Stimulated activated CD4-positive, alpha-beta T cell treated with anti-CD3 and anti-CD28 coated beads, Interleukin-12 subunit alpha, Interleukin-12 subunit beta, amount 100 ng/mL, for 24 hours (primary cell): ENCODE measurements around the gene ZWILCH.
"Not testable (repeated sequence)": the region's sequence is repeated elsewhere in the genome, so short reads cannot be mapped to it uniquely, and the experiment has no call there.

Experiments
- DNase-seq, 2 experiments: peaks; one replicate each; pipeline ENCODE4 v3.0.0-alpha.2; 2020; ENCODE audit warnings: low read depth in 2 of 2

Gene ZWILCH

GRCh38 chr15:66581972-66582537 lies 76.9 kb downstream of the ZWILCH start:
- DNase-seq = no peak

GRCh38 chr15:66586155-66586976 lies 81.2 kb downstream of the ZWILCH start:
- DNase-seq = no peak

GRCh38 chr15:66587020-66587419 lies 81.9 kb downstream of the ZWILCH start:
- no peak for DNase-seq

- DNase-seq = no peak
Observed at GRCh38 chr15:66587749-66588148, 82.6 kb downstream of the ZWILCH start.

GRCh38 chr15:66588537-66588936 lies 83.4 kb downstream of the ZWILCH start:
- no peak for DNase-seq

GRCh38 chr15:66588971-66589370 lies 83.8 kb downstream of the ZWILCH start:
- no peak for DNase-seq

- not testable (repeated sequence) for DNase-seq
Observed at GRCh38 chr15:66589429-66589828, 84.3 kb downstream of the ZWILCH start.

GRCh38 chr15:66590435-66590834 lies 85.3 kb downstream of the ZWILCH start:
- DNase-seq = no peak

- DNase-seq = no peak
Observed at GRCh38 chr15:66591322-66591862, 86.3 kb downstream of the ZWILCH start.

- DNase-seq = no peak
Observed at GRCh38 chr15:66592505-66593218, 87.5 kb downstream of the ZWILCH start.

GRCh38 chr15:66593219-66593780 lies 88.2 kb downstream of the ZWILCH start:
- DNase-seq = no peak

- no peak for DNase-seq
Observed at GRCh38 chr15:66594344-66594743, 89.2 kb downstream of the ZWILCH start.

- no peak for DNase-seq
Observed at GRCh38 chr15:66594836-66595235, 89.7 kb downstream of the ZWILCH start.

GRCh38 chr15:66595332-66595731 lies 90.2 kb downstream of the ZWILCH start:
- no peak for DNase-seq

- DNase-seq = no peak
Observed at GRCh38 chr15:66595931-66596545, 90.9 kb downstream of the ZWILCH start.

GRCh38 chr15:66598095-66598815 lies 93.1 kb downstream of the ZWILCH start:
- no peak for DNase-seq
